Stimulated activated naive CD8-positive, alpha-beta T cell treated with anti-CD3 and anti-CD28 coated beads, Interleukin-15, Interleukin-2, amounts not matched to agents 100 ng/mL and 50 ng/mL, for 24 hours (primary cell): Measurements from ENCODE around the gene GNAS.

Experiments used
- H3K27ac Mint-ChIP-seq: one replicate; pipeline ENCODE4 v1.8.0; 2021; ENCODE audit warnings: mild to moderate bottlenecking, mixed read lengths
- H3K27me3 Mint-ChIP-seq: one replicate; pipeline ENCODE4 v1.8.0; 2021; ENCODE audit warnings: mixed read lengths
- H3K36me3 Mint-ChIP-seq: one replicate; pipeline ENCODE4 v1.8.0; 2021; ENCODE audit warnings: low read depth, mixed read lengths
- H3K4me1 Mint-ChIP-seq: one replicate; pipeline ENCODE4 v1.8.0; 2021; ENCODE audit warnings: low read depth, mixed read lengths
- H3K4me3 Mint-ChIP-seq: one replicate; pipeline ENCODE4 v1.8.0; 2021; ENCODE audit warnings: mild to moderate bottlenecking, mixed read lengths
- H3K9me3 Mint-ChIP-seq: one replicate; pipeline ENCODE4 v1.8.0; 2021; ENCODE audit warnings: mixed read lengths

The GNAS gene

DNA sequence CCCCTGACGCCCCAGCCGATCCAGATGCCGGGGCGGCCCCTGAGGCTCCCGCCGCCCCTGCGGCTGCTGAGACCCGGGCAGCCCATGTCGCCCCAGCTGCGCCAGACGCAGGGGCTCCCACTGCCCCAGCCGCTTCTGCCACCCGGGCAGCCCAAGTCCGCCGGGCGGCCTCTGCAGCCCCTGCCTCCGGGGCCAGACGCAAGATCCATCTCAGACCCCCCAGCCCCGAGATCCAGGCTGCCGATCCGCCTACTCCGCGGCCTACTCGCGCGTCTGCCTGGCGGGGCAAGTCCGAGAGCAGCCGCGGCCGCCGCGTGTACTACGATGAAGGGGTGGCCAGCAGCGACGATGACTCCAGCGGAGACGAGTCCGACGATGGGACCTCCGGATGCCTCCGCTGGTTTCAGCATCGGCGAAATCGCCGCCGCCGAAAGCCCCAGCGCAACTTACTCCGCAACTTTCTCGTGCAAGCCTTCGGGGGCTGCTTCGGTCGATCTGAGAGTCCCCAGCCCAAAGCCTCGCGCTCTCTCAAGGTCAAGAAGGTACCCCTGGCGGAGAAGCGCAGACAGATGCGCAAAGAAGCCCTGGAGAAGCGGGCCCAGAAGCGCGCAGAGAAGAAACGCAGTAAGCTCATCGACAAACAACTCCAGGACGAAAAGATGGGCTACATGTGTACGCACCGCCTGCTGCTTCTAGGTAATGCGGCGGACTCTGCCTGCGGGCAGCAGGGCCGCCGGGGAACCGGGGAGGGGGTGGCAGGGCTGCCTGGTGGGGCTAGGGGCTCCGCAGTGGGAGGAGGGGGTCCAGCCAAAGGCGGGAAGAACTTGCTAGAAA is 2.3 kb downstream of the GNAS start:
- Mint-ChIP-seq H3K4me1 (peaks cover 24% of the 10 kb centered on the region), H3K9me3 (no peaks in the 10 kb centered on the region), H3K27ac (no peak overlapping the region), H3K36me3 (no peaks in the 10 kb centered on the region), H3K27me3 (peaks cover 58% of the 10 kb centered on the region), H3K4me3 (peak overlapping the region; percentile 17)

DNA sequence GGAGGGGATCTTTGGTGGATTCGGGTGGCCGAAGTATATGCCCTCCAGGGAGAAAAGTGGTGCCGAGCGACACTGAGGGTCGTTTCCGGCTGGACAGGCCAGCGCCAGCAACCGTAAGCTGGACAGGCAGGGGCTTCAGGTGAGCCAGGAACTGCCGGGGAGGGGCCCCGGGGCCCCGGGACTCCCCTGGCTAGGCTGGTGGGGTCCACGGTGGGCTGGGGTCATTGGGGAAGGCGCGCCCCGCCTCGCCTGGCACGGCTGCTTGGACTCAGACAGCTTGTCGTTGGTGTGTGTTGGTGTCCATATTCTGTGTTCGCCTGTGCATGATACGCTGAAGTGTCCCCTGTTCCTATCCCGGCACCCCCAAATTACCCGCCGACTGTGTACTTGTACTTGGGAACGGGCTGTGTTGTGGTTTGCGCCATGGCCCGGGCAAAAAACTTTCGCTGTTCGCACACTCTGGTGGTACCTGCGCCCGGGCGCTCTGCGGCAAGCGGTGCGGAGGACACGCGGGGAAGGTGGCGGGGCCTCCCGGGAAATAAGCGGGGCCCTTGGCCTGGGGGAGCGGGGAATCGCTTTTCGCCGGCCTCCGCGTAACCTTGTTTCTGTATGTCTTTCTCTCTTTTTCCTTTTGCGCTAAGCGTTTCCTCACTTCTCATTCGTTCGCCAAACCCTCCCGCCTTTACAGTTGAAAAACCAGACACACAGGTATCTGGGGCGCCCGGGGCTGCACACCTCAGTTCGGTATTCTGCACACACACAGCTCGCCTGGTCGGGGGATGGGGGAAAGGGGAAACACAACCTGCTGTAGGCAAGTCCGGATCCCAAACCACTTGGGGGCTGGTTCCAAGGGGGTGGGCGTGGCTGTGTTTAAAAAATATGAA is 3.2 kb downstream of the GNAS start:
- H3K27ac Mint-ChIP-seq = no peak overlapping the region
- H3K4me3 Mint-ChIP-seq = peak overlapping the region; percentile 32
- no peaks in the 10 kb centered on the region for H3K9me3 Mint-ChIP-seq
- H3K36me3 Mint-ChIP-seq = no peaks in the 10 kb centered on the region
- peaks cover 21% of the 10 kb centered on the region for H3K4me1 Mint-ChIP-seq
- H3K27me3 Mint-ChIP-seq = peaks cover 54% of the 10 kb centered on the region

DNA sequence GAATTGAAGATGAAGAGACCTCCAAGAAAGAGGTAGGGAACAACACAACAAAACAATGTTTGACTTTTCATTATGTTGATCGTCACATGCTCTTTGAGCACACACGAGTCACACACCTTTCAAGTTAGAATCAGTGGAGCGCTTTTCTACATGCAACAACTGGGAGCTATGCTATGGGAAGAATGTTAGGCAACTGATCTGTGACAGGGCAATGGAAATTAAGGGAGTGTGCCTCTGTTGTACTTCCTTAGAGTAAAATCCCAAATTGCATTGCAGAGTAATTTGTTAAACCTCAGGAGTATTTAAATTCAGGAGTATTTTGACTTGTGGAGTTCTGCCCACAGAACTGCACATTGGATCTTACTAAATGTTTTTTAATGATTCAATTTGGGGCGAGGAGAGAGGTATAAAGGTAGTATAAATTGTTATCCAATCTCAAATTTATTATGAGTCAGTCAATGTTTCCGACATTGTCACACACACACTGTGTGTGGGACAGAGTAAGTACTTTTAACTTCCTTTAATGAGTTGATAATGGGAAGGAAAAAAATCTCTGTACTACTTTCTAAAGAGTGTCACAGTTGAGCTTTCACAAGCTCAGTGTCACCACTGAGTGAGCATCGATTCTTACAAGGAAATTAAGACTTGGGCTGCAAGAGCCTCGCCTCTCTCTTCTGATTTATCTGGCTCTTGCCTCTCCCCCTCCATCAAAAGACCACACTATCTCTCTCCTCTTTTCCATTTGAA is 10.7 kb downstream of the GNAS start:
- Mint-ChIP-seq H3K27me3 (peaks cover 29% of the 10 kb centered on the region), H3K27ac (no peak overlapping the region)

DNA sequence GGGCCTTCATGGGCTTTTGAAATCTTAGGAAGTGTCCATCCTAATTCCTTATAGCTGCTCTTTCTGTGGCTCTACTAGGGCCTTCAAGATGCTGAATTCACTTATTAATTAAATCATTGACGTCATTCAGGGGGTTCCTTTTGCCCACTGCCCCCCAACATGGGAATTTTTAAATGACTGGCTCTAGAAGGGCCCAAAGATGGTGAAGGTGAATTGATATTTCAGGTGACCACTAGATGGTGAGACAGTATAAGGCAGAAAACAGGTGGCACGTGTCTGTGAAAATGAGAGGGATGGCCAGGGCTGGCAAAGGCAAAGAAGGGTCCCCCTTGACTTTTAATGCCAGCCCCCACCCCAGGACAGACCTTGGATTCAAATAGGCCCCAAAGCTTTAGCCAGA is 11.8 kb downstream of the GNAS start:
- H3K9me3 Mint-ChIP-seq = no peaks in the 10 kb centered on the region

More for the DNA sequence above, 10.7 kb downstream of the GNAS start:
- Mint-ChIP-seq H3K4me1 (no peaks in the 10 kb centered on the region), H3K36me3 (no peaks in the 10 kb centered on the region), H3K9me3 (no peaks in the 10 kb centered on the region), H3K4me3 (no peak overlapping the region)

DNA sequence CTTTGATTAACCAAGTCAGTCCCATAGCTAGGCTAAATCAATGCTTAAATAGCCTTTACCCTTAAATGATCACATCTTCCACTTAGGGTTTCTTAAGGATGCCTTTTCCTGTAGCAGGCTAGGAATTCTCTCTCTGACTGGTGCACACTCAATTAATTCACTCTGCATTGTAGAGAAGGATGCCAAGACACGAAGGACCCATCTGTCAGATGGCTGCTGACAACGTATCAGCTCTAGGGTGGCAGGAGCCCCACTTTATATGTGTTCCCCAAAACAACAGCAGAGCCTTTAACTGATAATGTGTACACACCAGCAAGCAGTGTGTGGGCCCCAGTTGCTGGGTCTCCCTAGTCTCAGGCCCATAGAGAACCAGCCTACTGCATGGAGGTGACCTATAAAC is 13.3 kb downstream of the GNAS start:
- H3K36me3 Mint-ChIP-seq = no peaks in the 10 kb centered on the region
- peaks cover 16% of the 10 kb centered on the region for H3K27me3 Mint-ChIP-seq
- H3K9me3 Mint-ChIP-seq = no peaks in the 10 kb centered on the region
- no peak overlapping the region for H3K4me3 Mint-ChIP-seq
- peaks cover 9% of the 10 kb centered on the region for H3K4me1 Mint-ChIP-seq
- H3K27ac Mint-ChIP-seq = no peak overlapping the region

More for the DNA sequence above, 11.8 kb downstream of the GNAS start:
- Mint-ChIP-seq H3K27me3 (peaks cover 20% of the 10 kb centered on the region), H3K36me3 (no peaks in the 10 kb centered on the region), H3K4me3 (no peak overlapping the region), H3K27ac (no peak overlapping the region), H3K4me1 (no peaks in the 10 kb centered on the region)

DNA sequence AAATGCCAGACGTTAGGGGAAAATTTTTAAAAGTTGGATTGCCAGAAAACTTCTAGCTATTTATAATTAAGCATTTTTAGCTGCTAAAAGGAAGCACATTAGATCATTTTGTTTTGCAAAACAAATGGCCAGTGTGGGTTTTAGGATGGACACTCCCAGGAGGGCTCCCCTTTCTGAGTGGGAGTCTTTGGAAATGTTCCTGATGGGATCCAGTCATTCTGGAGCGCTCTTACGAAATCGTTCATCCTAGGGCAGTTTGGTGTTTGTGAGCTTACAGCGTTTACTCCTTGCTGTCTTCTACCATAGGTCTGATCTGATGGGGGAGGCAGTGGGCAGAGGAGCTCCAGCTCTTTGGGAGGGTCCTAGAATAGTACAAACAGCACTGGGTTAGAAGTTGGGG is 14.7 kb downstream of the GNAS start:
- H3K36me3 Mint-ChIP-seq = no peaks in the 10 kb centered on the region
- H3K9me3 Mint-ChIP-seq = no peaks in the 10 kb centered on the region
- no peak overlapping the region for H3K4me3 Mint-ChIP-seq
- H3K27me3 Mint-ChIP-seq = peaks cover 8% of the 10 kb centered on the region
- no peak overlapping the region for H3K27ac Mint-ChIP-seq
- H3K4me1 Mint-ChIP-seq = peaks cover 12% of the 10 kb centered on the region

DNA sequence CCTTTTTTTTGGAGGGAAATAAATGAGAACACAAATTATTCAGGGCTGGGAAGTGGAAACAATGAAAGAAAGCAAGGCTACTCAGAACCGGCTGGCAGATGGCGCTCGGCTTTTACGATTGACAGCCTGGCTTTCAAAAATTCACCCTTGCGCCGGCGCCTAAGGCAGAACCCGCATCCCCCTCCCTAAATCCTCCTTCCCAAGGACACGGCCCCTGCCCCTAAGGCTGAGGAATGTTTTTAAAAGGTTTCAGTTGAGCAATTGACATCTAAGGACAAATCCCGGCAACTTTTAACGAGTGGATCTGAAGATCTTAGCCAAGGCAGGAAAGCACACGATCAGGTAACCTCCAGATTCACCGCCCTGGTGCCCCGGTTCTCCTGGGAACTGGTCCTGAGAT is 16.3 kb downstream of the GNAS start:
- no peaks in the 10 kb centered on the region for H3K36me3 Mint-ChIP-seq
- no peak overlapping the region for H3K4me3 Mint-ChIP-seq
- no peaks in the 10 kb centered on the region for H3K9me3 Mint-ChIP-seq
- H3K27me3 Mint-ChIP-seq = peaks cover under 1% of the 10 kb centered on the region
- H3K27ac Mint-ChIP-seq = no peak overlapping the region
- peaks cover 12% of the 10 kb centered on the region for H3K4me1 Mint-ChIP-seq

DNA sequence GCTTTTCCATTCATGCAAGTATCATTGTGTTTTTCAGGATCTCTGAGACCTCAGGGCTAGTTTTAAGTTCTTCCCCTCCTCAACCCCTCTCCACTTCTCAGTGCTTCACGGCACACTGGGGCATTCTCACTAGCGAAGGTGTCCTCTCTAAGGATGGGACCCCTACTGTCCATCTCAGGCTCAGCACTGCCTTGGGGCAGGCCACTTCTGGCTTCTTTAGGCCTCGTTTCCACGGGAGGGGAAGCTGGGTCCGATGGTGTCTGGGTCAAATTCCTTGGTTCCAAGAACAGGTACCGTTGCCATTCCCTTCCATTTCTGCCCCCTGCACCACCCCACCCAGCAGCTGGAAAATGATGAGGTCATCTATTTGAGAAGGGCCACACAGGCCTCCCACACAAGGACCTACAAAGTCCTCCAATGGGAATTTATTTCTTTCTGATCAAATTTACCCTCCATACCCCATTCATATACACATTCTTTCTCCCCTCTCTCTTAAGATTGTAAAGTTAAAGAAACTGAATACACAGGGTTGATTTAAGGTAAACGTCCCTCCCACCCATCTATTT is 17.2 kb downstream of the GNAS start:
- Mint-ChIP-seq H3K27me3 (no peaks in the 10 kb centered on the region), H3K36me3 (no peaks in the 10 kb centered on the region), H3K9me3 (no peaks in the 10 kb centered on the region), H3K27ac (no peak overlapping the region), H3K4me3 (no peak overlapping the region), H3K4me1 (peaks cover 12% of the 10 kb centered on the region)

DNA sequence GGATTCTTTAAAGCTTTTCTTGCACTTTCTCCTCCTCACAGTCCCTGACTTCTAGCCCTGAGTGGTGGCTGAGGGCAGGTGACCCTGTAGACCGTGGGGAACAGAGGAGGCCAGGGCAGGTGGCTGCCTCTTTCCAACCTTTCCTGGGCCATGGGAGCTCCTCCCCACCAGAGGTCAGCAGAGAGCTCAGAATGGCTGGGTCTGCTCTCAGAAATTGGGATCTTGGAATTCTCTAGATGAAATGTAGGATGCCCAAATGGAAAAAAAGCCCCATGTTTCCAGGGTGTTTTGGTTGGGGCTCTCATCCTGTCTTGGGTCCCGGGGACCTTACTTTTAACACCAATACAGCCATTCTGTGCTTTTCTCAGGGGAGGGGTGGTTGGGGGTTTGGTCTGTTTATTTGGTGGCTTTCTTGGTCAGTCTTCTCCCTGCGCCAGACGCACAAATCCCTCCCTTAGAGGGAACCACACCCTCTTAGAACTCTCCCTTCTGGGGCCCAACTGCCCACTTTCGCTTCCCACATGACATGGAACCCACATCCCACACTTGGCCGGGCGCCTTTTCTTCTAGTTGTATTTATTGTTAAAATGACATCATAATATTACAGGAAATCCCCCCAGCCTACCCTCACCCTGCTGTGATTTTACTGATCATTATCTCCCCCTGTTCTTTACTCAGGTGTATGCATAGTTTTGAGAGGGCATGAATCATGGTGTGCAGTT is 17.9 kb downstream of the GNAS start:
- H3K36me3 Mint-ChIP-seq = no peaks in the 10 kb centered on the region
- H3K27me3 Mint-ChIP-seq = no peaks in the 10 kb centered on the region
- H3K4me1 Mint-ChIP-seq = peaks cover 12% of the 10 kb centered on the region
- H3K9me3 Mint-ChIP-seq = no peaks in the 10 kb centered on the region
- H3K27ac Mint-ChIP-seq = no peak overlapping the region
- no peak overlapping the region for H3K4me3 Mint-ChIP-seq

DNA sequence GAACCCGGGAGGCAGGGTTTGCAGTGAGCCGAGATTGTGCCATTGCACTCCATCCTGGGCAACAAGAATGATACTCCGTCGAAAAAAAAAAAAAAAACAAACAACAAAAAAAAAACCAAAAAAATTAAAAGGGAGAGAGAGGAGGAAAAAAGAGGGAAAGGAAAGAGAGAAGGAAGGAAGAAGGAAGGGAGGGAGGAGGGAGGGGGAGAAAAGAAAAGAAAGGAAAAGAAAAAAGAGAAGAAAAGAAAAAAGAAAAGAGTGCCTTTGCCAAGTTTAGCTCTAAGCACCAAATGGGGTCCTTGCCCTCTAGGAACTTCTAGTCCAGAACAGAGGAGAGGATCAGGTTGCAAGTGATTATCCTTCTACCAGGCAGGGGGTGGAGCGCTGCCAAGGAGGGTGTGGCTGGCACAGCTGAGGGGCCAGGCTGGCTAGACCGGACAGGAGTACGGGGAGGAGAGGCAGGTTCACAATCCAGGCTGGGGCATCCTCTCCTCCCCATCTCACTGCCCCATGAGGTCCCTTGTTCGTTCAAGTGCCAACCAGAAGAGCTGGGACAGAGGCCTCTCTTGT is 19.1 kb downstream of the GNAS start:
- Mint-ChIP-seq H3K36me3 (no peaks in the 10 kb centered on the region), H3K4me3 (no peak overlapping the region), H3K27me3 (no peaks in the 10 kb centered on the region), H3K9me3 (no peaks in the 10 kb centered on the region), H3K27ac (no peak overlapping the region), H3K4me1 (peaks cover 12% of the 10 kb centered on the region)

DNA sequence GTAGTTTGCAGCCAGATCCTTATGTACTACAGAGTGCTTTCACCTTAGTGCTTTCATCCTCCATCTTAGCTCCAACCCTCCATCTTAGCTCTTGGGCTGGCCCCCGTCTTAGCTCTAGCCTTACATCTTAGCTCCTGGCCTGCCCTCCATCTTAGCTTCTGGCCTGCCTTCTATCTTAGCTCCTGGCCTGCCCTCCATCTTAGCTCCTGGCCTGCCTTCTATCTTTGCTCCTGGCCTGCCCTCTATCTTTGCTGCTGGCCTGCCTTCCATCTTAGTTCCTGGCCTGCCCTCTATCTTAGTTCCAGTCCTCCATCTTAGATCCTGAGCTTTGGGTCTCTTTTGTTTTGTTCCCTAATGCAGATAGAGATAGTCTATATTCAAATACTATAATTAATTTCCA is 22.0 kb downstream of the GNAS start:
- Mint-ChIP-seq H3K27ac (no peak overlapping the region), H3K27me3 (no peaks in the 10 kb centered on the region), H3K36me3 (no peaks in the 10 kb centered on the region), H3K4me1 (peaks cover 27% of the 10 kb centered on the region), H3K9me3 (no peaks in the 10 kb centered on the region), H3K4me3 (no peak overlapping the region)

DNA sequence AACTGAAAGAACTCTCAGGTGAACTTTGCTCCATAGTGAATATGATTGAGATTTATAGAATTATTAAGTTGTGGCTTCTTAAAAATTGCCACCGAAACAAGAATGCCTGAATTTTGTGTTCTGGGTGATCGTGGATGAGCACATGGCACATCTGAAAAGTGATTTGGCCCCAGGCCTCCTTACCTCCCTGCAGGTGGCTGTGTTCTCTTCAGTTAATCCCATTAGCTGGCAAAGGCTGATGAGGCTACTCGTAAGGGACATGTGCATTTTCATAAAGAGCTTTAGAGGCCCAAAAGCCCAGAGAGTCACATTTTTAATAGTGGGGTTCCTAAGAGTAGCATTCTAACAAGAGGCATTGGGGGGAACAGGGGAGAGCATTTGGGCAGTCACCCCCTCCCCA is 22.6 kb downstream of the GNAS start:
- peaks cover 25% of the 10 kb centered on the region for H3K4me1 Mint-ChIP-seq
- no peaks in the 10 kb centered on the region for H3K27me3 Mint-ChIP-seq
- H3K36me3 Mint-ChIP-seq = no peaks in the 10 kb centered on the region
- no peak overlapping the region for H3K4me3 Mint-ChIP-seq
- no peak overlapping the region for H3K27ac Mint-ChIP-seq
- no peaks in the 10 kb centered on the region for H3K9me3 Mint-ChIP-seq

DNA sequence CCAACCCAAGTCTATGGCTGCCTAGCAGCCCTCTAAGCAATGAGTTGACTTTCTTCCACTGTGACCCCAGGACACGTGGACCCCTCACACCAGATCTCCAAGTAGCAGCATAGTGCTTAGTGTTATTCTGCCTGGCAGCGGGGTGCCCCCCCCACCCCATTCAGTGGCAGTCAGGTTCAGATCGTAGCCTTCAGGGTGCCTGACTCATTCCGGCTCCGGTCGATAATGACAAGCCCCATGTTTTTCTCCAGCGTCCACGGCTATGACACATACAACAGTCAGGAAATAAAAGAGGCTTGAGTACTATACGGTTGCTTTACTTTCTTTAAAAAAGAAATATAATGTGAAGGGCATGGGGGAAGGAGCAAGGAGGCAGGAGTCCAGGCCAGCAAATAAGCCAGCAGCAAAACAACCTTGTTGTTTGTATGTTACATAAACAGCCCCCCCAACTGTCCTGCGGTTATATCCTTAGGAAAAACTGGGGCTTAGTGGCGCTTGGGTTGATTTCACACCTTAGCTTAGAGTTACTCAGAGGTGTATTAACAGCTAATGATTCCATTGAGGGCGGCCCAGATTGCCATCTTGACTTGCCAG is 23.1 kb downstream of the GNAS start:
- Mint-ChIP-seq H3K27ac (no peak overlapping the region), H3K27me3 (no peaks in the 10 kb centered on the region), H3K9me3 (no peaks in the 10 kb centered on the region), H3K4me3 (no peak overlapping the region), H3K4me1 (peaks cover 20% of the 10 kb centered on the region), H3K36me3 (no peaks in the 10 kb centered on the region)
